ENCODE measurements around the gene PRKCQ.

Gene PRKCQ

GRCh38 chr10:6427357-6427959 lies 152.6 kb downstream of the PRKCQ start:
- no peak overlapping the region for H3K4me3 ChIP-seq (ENCODE audit: extremely low read depth, insufficient read depth, low read length, poor library complexity, severe bottlenecking)
- no peaks in the 10 kb centered on the region for H3K36me3 ChIP-seq (ENCODE audit: control insufficient read depth, insufficient read depth, low read length)
- H3K4me1 ChIP-seq (ENCODE audit: control insufficient read depth, insufficient read depth, low read length, poor library complexity, severe bottlenecking), result peaks cover 11% of the 10 kb centered on the region
- no peak overlapping the region for H3K27ac ChIP-seq (ENCODE audit: low read depth, low read length, severe bottlenecking)
- 98% methylated on average over 5 to 8 of the region's 10 CpGs for WGBS, 2 experiments (ENCODE audit: insufficient coverage in 2 of 2)
- H3K9me3 ChIP-seq (ENCODE audit: control insufficient read depth, low read length), result no peaks in the 10 kb centered on the region

GRCh38 chr10:6426317-6426716 lies 153.8 kb downstream of the PRKCQ start:
- Histone ChIP-seq H3K9me3 (ENCODE audit: control insufficient read depth, low read length) (no peaks in the 10 kb centered on the region), H3K4me3 (ENCODE audit: extremely low read depth, insufficient read depth, low read length, poor library complexity, severe bottlenecking) (no peak overlapping the region), H3K27ac (ENCODE audit: low read depth, low read length, severe bottlenecking) (no peak overlapping the region), H3K36me3 (ENCODE audit: control insufficient read depth, insufficient read depth, low read length) (no peaks in the 10 kb centered on the region), H3K4me1 (ENCODE audit: control insufficient read depth, insufficient read depth, low read length, poor library complexity, severe bottlenecking) (peaks cover 12% of the 10 kb centered on the region)
- WGBS, 2 experiments (ENCODE audit: insufficient coverage in 2 of 2), result 100% methylated on average over 1 to 5 of the region's 6 CpGs

- 93 to 96% methylated on average over 14 to 15 of the region's 17 CpGs for WGBS, 2 experiments (ENCODE audit: insufficient coverage in 2 of 2)
- Histone ChIP-seq H3K4me3 (ENCODE audit: extremely low read depth, insufficient read depth, low read length, poor library complexity, severe bottlenecking) (no peak overlapping the region), H3K36me3 (ENCODE audit: control insufficient read depth, insufficient read depth, low read length) (no peaks in the 10 kb centered on the region), H3K4me1 (ENCODE audit: control insufficient read depth, insufficient read depth, low read length, poor library complexity, severe bottlenecking) (peaks cover 12% of the 10 kb centered on the region), H3K9me3 (ENCODE audit: control insufficient read depth, low read length) (no peaks in the 10 kb centered on the region), H3K27ac (ENCODE audit: low read depth, low read length, severe bottlenecking) (peak overlapping the region; percentile 47)
These were observed 156.5 kb downstream of the PRKCQ start for GRCh38 chr10:6423413-6424170.

GRCh38 chr10:6423004-6423403 lies 157.1 kb downstream of the PRKCQ start:
- Histone ChIP-seq H3K36me3 (ENCODE audit: control insufficient read depth, insufficient read depth, low read length) (no peaks in the 10 kb centered on the region), H3K4me3 (ENCODE audit: extremely low read depth, insufficient read depth, low read length, poor library complexity, severe bottlenecking) (no peak overlapping the region), H3K9me3 (ENCODE audit: control insufficient read depth, low read length) (no peaks in the 10 kb centered on the region), H3K27ac (ENCODE audit: low read depth, low read length, severe bottlenecking) (peak overlapping the region; percentile 47), H3K4me1 (ENCODE audit: control insufficient read depth, insufficient read depth, low read length, poor library complexity, severe bottlenecking) (peaks cover 12% of the 10 kb centered on the region)
- 91% methylated on average over 4 of the region's 4 CpGs for WGBS, 2 experiments (ENCODE audit: insufficient coverage in 2 of 2)

- Histone ChIP-seq H3K27ac (ENCODE audit: low read depth, low read length, severe bottlenecking) (no peak overlapping the region), H3K4me1 (ENCODE audit: control insufficient read depth, insufficient read depth, low read length, poor library complexity, severe bottlenecking) (peaks cover 12% of the 10 kb centered on the region), H3K9me3 (ENCODE audit: control insufficient read depth, low read length) (no peaks in the 10 kb centered on the region), H3K4me3 (ENCODE audit: extremely low read depth, insufficient read depth, low read length, poor library complexity, severe bottlenecking) (no peak overlapping the region), H3K36me3 (ENCODE audit: control insufficient read depth, insufficient read depth, low read length) (no peaks in the 10 kb centered on the region)
- 82 to 94% methylated on average over 2 of the region's 2 CpGs for WGBS, 2 experiments (ENCODE audit: insufficient coverage in 2 of 2)
These were observed 161.4 kb downstream of the PRKCQ start for GRCh38 chr10:6418613-6419216.

GRCh38 chr10:6418167-6418566 lies 161.9 kb downstream of the PRKCQ start:
- Histone ChIP-seq H3K36me3 (ENCODE audit: control insufficient read depth, insufficient read depth, low read length) (no peaks in the 10 kb centered on the region), H3K27ac (ENCODE audit: low read depth, low read length, severe bottlenecking) (no peak overlapping the region), H3K9me3 (ENCODE audit: control insufficient read depth, low read length) (no peaks in the 10 kb centered on the region), H3K4me1 (ENCODE audit: control insufficient read depth, insufficient read depth, low read length, poor library complexity, severe bottlenecking) (peaks cover 8% of the 10 kb centered on the region), H3K4me3 (ENCODE audit: extremely low read depth, insufficient read depth, low read length, poor library complexity, severe bottlenecking) (no peak overlapping the region)
- 11 to 45% methylated on average over 3 to 4 of the region's 5 CpGs for WGBS, 2 experiments (ENCODE audit: insufficient coverage in 2 of 2)

- Histone ChIP-seq H3K9me3 (ENCODE audit: control insufficient read depth, low read length) (no peaks in the 10 kb centered on the region), H3K4me3 (ENCODE audit: extremely low read depth, insufficient read depth, low read length, poor library complexity, severe bottlenecking) (no peak overlapping the region), H3K27ac (ENCODE audit: low read depth, low read length, severe bottlenecking) (no peak overlapping the region), H3K4me1 (ENCODE audit: control insufficient read depth, insufficient read depth, low read length, poor library complexity, severe bottlenecking) (no peaks in the 10 kb centered on the region), H3K36me3 (ENCODE audit: control insufficient read depth, insufficient read depth, low read length) (no peaks in the 10 kb centered on the region)
- WGBS, 2 experiments (ENCODE audit: insufficient coverage in 2 of 2), result 50 to 55% methylated on average over 3 of the region's 3 CpGs
These were observed 163.1 kb downstream of the PRKCQ start for GRCh38 chr10:6416892-6417512.

GRCh38 chr10:6411436-6411835 lies 168.6 kb downstream of the PRKCQ start:
- Histone ChIP-seq H3K9me3 (ENCODE audit: control insufficient read depth, low read length) (no peaks in the 10 kb centered on the region), H3K4me1 (ENCODE audit: control insufficient read depth, insufficient read depth, low read length, poor library complexity, severe bottlenecking) (peaks cover 4% of the 10 kb centered on the region), H3K4me3 (ENCODE audit: extremely low read depth, insufficient read depth, low read length, poor library complexity, severe bottlenecking) (no peak overlapping the region), H3K27ac (ENCODE audit: low read depth, low read length, severe bottlenecking) (no peak overlapping the region), H3K36me3 (ENCODE audit: control insufficient read depth, insufficient read depth, low read length) (no peaks in the 10 kb centered on the region)
- 93 to 95% methylated on average over 3 of the region's 3 CpGs for WGBS, 2 experiments (ENCODE audit: insufficient coverage in 2 of 2)

- no peaks in the 10 kb centered on the region for H3K9me3 ChIP-seq (ENCODE audit: control insufficient read depth, low read length)
- H3K36me3 ChIP-seq (ENCODE audit: control insufficient read depth, insufficient read depth, low read length), result no peaks in the 10 kb centered on the region
- no peak overlapping the region for H3K27ac ChIP-seq (ENCODE audit: low read depth, low read length, severe bottlenecking)
- no peak overlapping the region for H3K4me3 ChIP-seq (ENCODE audit: extremely low read depth, insufficient read depth, low read length, poor library complexity, severe bottlenecking)
- peaks cover 4% of the 10 kb centered on the region for H3K4me1 ChIP-seq (ENCODE audit: control insufficient read depth, insufficient read depth, low read length, poor library complexity, severe bottlenecking)
- WGBS, 2 experiments (ENCODE audit: insufficient coverage in 2 of 2), result 94 to 99% methylated on average over 6 of the region's 15 CpGs
These were observed 169.2 kb downstream of the PRKCQ start for GRCh38 chr10:6410830-6411229.

GRCh38 chr10:6409971-6410643 lies 170.0 kb downstream of the PRKCQ start:
- Histone ChIP-seq H3K36me3 (ENCODE audit: control insufficient read depth, insufficient read depth, low read length) (no peaks in the 10 kb centered on the region), H3K4me1 (ENCODE audit: control insufficient read depth, insufficient read depth, low read length, poor library complexity, severe bottlenecking) (peaks cover 4% of the 10 kb centered on the region), H3K4me3 (ENCODE audit: extremely low read depth, insufficient read depth, low read length, poor library complexity, severe bottlenecking) (no peak overlapping the region), H3K9me3 (ENCODE audit: control insufficient read depth, low read length) (no peaks in the 10 kb centered on the region), H3K27ac (ENCODE audit: low read depth, low read length, severe bottlenecking) (peak overlapping the region; percentile 87)
- WGBS, 2 experiments (ENCODE audit: insufficient coverage in 2 of 2), result 40 to 73% methylated on average over 1 to 2 of the region's 2 CpGs

Measured in mesodermal cell (in vitro differentiated cells).